Measurements from ENCODE around the gene SCLT1. TPM values are rescaled to one million over a fixed set of nuclear protein-coding genes. Genes with fewer than 3 reads are reported as not detected.

SCLT1 gene
- total and polyA plus RNA-seq, 2 of the 4 experiments (the other 2 are of a cell fraction): 4.9 to 7.7 TPM

- H4K5ac ChIP-seq (ENCODE audit: low read depth, low read length): no peak overlapping the region
- no peak overlapping the region for H3K4me3 ChIP-seq (ENCODE audit: insufficient read depth, low read depth, low read length)
- H2AK9ac ChIP-seq (replicated peaks; ENCODE audit: low read depth, low read length, poor library complexity): no peak overlapping the region
- no peak for TF ChIP-seq CEBPB (IDR thresholded peaks at IDR 0.05; ENCODE audit: low read depth, low read length)
- TF ChIP-seq RCOR1 (IDR thresholded peaks at IDR 0.05; ENCODE audit: insufficient replicate concordance, low read length): no peak
- TF ChIP-seq RAD21 (IDR thresholded peaks at IDR 0.05; ENCODE audit: low read length): no peak
- no peak for TF ChIP-seq RFX5 (IDR thresholded peaks at IDR 0.05; ENCODE audit: low read depth, low read length)
- no peak for TF ChIP-seq ELK1 (IDR thresholded peaks at IDR 0.05; ENCODE audit: borderline replicate concordance, low read depth, low read length)
- TF ChIP-seq SMC3 (IDR thresholded peaks at IDR 0.05; ENCODE audit: low read depth, low read length): no peak
- no peak for TF ChIP-seq MAFK (IDR thresholded peaks at IDR 0.05; ENCODE audit: low read depth, low read length)
- TF ChIP-seq CTCF (conservative IDR thresholded peaks at IDR 0.05; ENCODE audit: low read depth, low read length): no peak
- TF ChIP-seq USF2 (IDR thresholded peaks at IDR 0.05; ENCODE audit: low read depth, low read length): no peak
- TF ChIP-seq BHLHE40 (IDR thresholded peaks at IDR 0.05; ENCODE audit: low read depth, low read length): no peak
- no peak for TF ChIP-seq MAZ (IDR thresholded peaks at IDR 0.05; ENCODE audit: borderline replicate concordance, low read depth, low read length)
- no peak for TF ChIP-seq FOS (IDR thresholded peaks at IDR 0.05; ENCODE audit: low read depth, low read length)
- TF ChIP-seq MXI1 (IDR thresholded peaks at IDR 0.05; ENCODE audit: borderline replicate concordance, low read depth, low read length): no peak
- TF ChIP-seq POLR2A (IDR thresholded peaks at IDR 0.05; ENCODE audit: low read depth, low read length): no peak
- TF ChIP-seq CHD1 (IDR thresholded peaks at IDR 0.05; ENCODE audit: low read depth, low read length): no peak
- no peak for TF ChIP-seq NFE2L2 (IDR thresholded peaks at IDR 0.05; ENCODE audit: low read depth, low read length)
- H3K9ac ChIP-seq (ENCODE audit: low read depth, low read length): no peak overlapping the region
- H2BK20ac ChIP-seq (ENCODE audit: low read depth, low read length): no peak overlapping the region
- no peaks in the 10 kb centered on the region for H3K4me1 ChIP-seq (ENCODE audit: control insufficient read depth, insufficient read depth, low read length)
- H3K27ac ChIP-seq (ENCODE audit: insufficient read depth, low read length): no peak overlapping the region
- no peak overlapping the region for H2BK5ac ChIP-seq (ENCODE audit: low read depth, low read length, poor library complexity, severe bottlenecking)
- ChIA-PET CTCF (no interaction called here), POLR2A (ENCODE audit: unreplicated experiment) (no interaction called here)
- H3K14ac ChIP-seq (replicated peaks; ENCODE audit: low read depth, low read length): no peak overlapping the region
- H3K36me3 ChIP-seq (ENCODE audit: control insufficient read depth, insufficient read depth, low read length): peaks cover 5% of the 10 kb centered on the region
- H2BK120ac ChIP-seq (ENCODE audit: low read depth, low read length): no peak overlapping the region
- no peak overlapping the region for H4K8ac ChIP-seq (ENCODE audit: low read depth in 2 of 2, low read length in 2 of 2)
- dilution Hi-C loops (cut with HindIII; ENCODE audit: low sequenced_read_pairs, unreplicated experiment): no loop called here
- intact Hi-C loops (cut with micrococcal nuclease): no loop called here
- H2AFZ ChIP-seq (replicated peaks; ENCODE audit: low read length, poor library complexity): no peak overlapping the region
- H4K20me1 ChIP-seq (ENCODE audit: insufficient read depth, low read length): no peaks in the 10 kb centered on the region
- no peaks in the 10 kb centered on the region for H3K9me1 ChIP-seq (ENCODE audit: insufficient read depth, low read length)
- no peak overlapping the region for H3K23ac ChIP-seq (ENCODE audit: low read depth, low read length)
- H2BK15ac ChIP-seq (ENCODE audit: low read depth, low read length): no peak overlapping the region
- in situ Hi-C loops (cut with MboI; ENCODE audit: low sequenced_read_pairs): no loop called here
- no peak overlapping the region for H2AK5ac ChIP-seq (ENCODE audit: low read depth, low read length)
- H3K4me2 ChIP-seq (ENCODE audit: low read depth, low read length): no peak overlapping the region
- H4K91ac ChIP-seq (ENCODE audit: insufficient read depth, low read depth, low read length): no peak overlapping the region
- BruUV-seq (replicated peaks): no TSS peak
- H3K18ac ChIP-seq (ENCODE audit: low read depth, low read length): no peak overlapping the region
- H3K9me3 ChIP-seq (ENCODE audit: control insufficient read depth, insufficient read depth, low read length): peaks cover 24% of the 10 kb centered on the region
- no peak overlapping the region for H3K4ac ChIP-seq (ENCODE audit: low read depth, low read length)
- no peak overlapping the region for H3K56ac ChIP-seq (ENCODE audit: extremely low read depth, insufficient read depth, low read length)
- WGBS, 2 experiments (ENCODE audit: extremely low coverage in 2 of 2, insufficient read length in 1 of 2): no CpG with 5 or more reads among the region's 2 CpGs
- no peaks in the 10 kb centered on the region for H3K27me3 ChIP-seq (ENCODE audit: control insufficient read depth, insufficient read depth, low read length)
- DNase-seq (no peak), ATAC-seq (ENCODE audit: low read depth) (no peak)
- peaks cover 4 to 6% of the 10 kb centered on the region in 2 experiments; a peak in 3 of 4 replicates for H3K79me1 ChIP-seq (ENCODE audit: low read depth in 1 of 2, low read length in 2 of 2)
These were observed 29.7 kb downstream of the SCLT1 start for GRCh38 chr4:129063640-129064039.
